Liver (tissue), 9 donors: ENCODE results near the gene PRCD. TPM values are rescaled to one million over a fixed set of nuclear protein-coding genes. Genes with fewer than 3 reads are reported as not detected.

Experiments
- DNase-seq: peaks from one replicate; pipeline ENCODE4 v3.0.0-alpha.2; 2017; ENCODE audit warnings: low spot score
- H3K27ac ChIP-seq, 2 donors: one replicate each; pipeline ENCODE4 v1.7.0; 2013; ENCODE audit warnings: inconsistent platforms in 2 of 2, low read length in 2 of 2, control low read depth in 1 of 2, low read depth in 1 of 2, mild to moderate bottlenecking in 1 of 2
- H3K27me3 ChIP-seq, 4 donors: one replicate each; pipeline versions ENCODE4 v1.6.1 to v1.7.0; 2013; ENCODE audit warnings: low read length in 3 of 4, inconsistent platforms in 1 of 4, mild to moderate bottlenecking in 1 of 4, moderate library complexity in 1 of 4; ENCODE audit not compliant: control insufficient read depth in 4 of 4, insufficient read depth in 4 of 4
- H3K36me3 ChIP-seq, 4 donors: one replicate each; pipeline versions ENCODE4 v1.6.1 to v1.7.0; 2013; ENCODE audit warnings: low read length in 3 of 4, mild to moderate bottlenecking in 3 of 4, low read depth in 1 of 4, moderate library complexity in 1 of 4; ENCODE audit not compliant: control insufficient read depth in 4 of 4, insufficient read depth in 3 of 4
- H3K4me1 ChIP-seq, 4 donors: one replicate each; pipeline versions ENCODE4 v1.6.1 to v1.7.0; 2013; ENCODE audit warnings: low read length in 3 of 4, mild to moderate bottlenecking in 3 of 4, moderate library complexity in 1 of 4; ENCODE audit not compliant: control insufficient read depth in 4 of 4, insufficient read depth in 4 of 4
- H3K4me3 ChIP-seq, 3 donors: one replicate each; pipeline versions ENCODE4 v1.6.1 to v1.7.0; 2013; ENCODE audit warnings: low read length in 3 of 3, control low read depth in 1 of 3, low read depth in 1 of 3, mild to moderate bottlenecking in 1 of 3
- H3K9ac ChIP-seq, 2 donors: one replicate each; pipeline ENCODE4 v1.7.0; 2013; ENCODE audit warnings: low read length in 2 of 2, mild to moderate bottlenecking in 2 of 2, moderate library complexity in 2 of 2, control low read depth in 1 of 2, low read depth in 1 of 2
- H3K9me3 ChIP-seq, 4 donors: one replicate each; pipeline versions ENCODE4 v1.6.1 to v1.7.0; 2013; ENCODE audit warnings: low read length in 3 of 4; ENCODE audit not compliant: control insufficient read depth in 4 of 4
- ATF3 ChIP-seq: IDR thresholded peaks from 2 replicates; pipeline ENCODE4 v1.6.1; 2016; ENCODE audit warnings: antibody characterized with exemption
- EGR1 ChIP-seq, 2 donors: IDR thresholded peaks; 2 replicates each; pipeline ENCODE4 v1.6.1; 2016 to 2018; ENCODE audit warnings: antibody characterized with exemption in 2 of 2, low read depth in 2 of 2
- FOXA1 ChIP-seq: IDR thresholded peaks from 2 replicates; pipeline ENCODE4 v1.6.1; 2016; ENCODE audit warnings: antibody characterized with exemption
- FOXA2 ChIP-seq: IDR thresholded peaks from 2 replicates; pipeline ENCODE4 v1.6.1; 2016; ENCODE audit warnings: antibody characterized with exemption
- GABPA ChIP-seq, 2 donors: IDR thresholded peaks in 1 of 2; conservative IDR thresholded peaks in 1 of 2; 2 replicates each; pipeline ENCODE4 v1.6.1; 2016; ENCODE audit warnings: antibody characterized with exemption in 2 of 2, mild to moderate bottlenecking in 1 of 2, moderate library complexity in 1 of 2
- HNF4A ChIP-seq, 2 donors: conservative IDR thresholded peaks; 2 replicates each; pipeline ENCODE4 v1.6.1; 2016; ENCODE audit warnings: antibody characterized with exemption in 2 of 2, mild to moderate bottlenecking in 2 of 2
- HNF4G ChIP-seq: IDR thresholded peaks from 2 replicates; pipeline ENCODE4 v1.6.1; 2016; ENCODE audit warnings: antibody characterized with exemption
- JUND ChIP-seq, 2 donors: IDR thresholded peaks; 2 replicates each; pipeline ENCODE4 v1.6.1; 2016; ENCODE audit warnings: antibody characterized with exemption in 2 of 2
- MAX ChIP-seq: IDR thresholded peaks from 2 replicates; pipeline ENCODE4 v1.6.1; 2016; ENCODE audit warnings: antibody characterized with exemption
- NR2F2 ChIP-seq: IDR thresholded peaks from 2 replicates; pipeline ENCODE4 v1.6.1; 2016; ENCODE audit warnings: antibody characterized with exemption
- RAD21 ChIP-seq, 2 donors: IDR thresholded peaks; 2 replicates each; pipeline ENCODE4 v1.6.1; 2016; ENCODE audit warnings: antibody characterized with exemption in 2 of 2, mild to moderate bottlenecking in 2 of 2
- REST ChIP-seq: IDR thresholded peaks from 2 replicates; pipeline ENCODE4 v1.6.1; 2016; ENCODE audit warnings: antibody characterized with exemption, mild to moderate bottlenecking
- RXRA ChIP-seq, 2 donors: IDR thresholded peaks; 2 replicates each; pipeline ENCODE4 v1.6.1; 2017 to 2018; ENCODE audit warnings: antibody characterized with exemption in 2 of 2, mild to moderate bottlenecking in 1 of 2
- TAF1 ChIP-seq: conservative IDR thresholded peaks from 2 replicates; pipeline ENCODE4 v1.6.1; 2016; ENCODE audit warnings: antibody characterized with exemption, mild to moderate bottlenecking
- YY1 ChIP-seq: IDR thresholded peaks from 2 replicates; pipeline ENCODE4 v1.6.1; 2016; ENCODE audit warnings: antibody characterized with exemption, mild to moderate bottlenecking
- WGBS: extraction: QIAGEN DNeasy Blood & Tissue Kit; methylation state at CpG from one replicate; pipeline ENCODE4 v1.1.7; 2013; 5-methylcytosine and 5-hydroxymethylcytosine counted together
- polyA plus RNA-seq, 2 donors: library from polyadenylated mRNA; stranded (reverse) in 1 of 2; unstranded in 1 of 2; fragments of 200-250 nt in 1 of 2; fragments of >200 nt in 1 of 2; fragmentation: Nextera tagmentation in 1 of 2; extraction: Ambion mirVana in 1 of 2; gene quantifications; one replicate each; pipeline versions ENCODE4 v1.2.1 to v1.2.3, GENCODE V29; 2013 to 2015
- total RNA-seq, 2 donors: library from RNA; depleted of rRNA; stranded (reverse); fragments of >200 nt; gene quantifications; one replicate each; pipeline ENCODE4 v1.2.3, GENCODE V29; 2014
- TF ChIP-seq, protein P1 (sequence below): fragments of 150-350 bp; IDR thresholded peaks from 2 replicates; pipeline ENCODE4 v1.5.1; 2017; ENCODE audit warnings: improper control_type of control experiment, low read depth, low read length; ENCODE audit not compliant: missing input control
- donor health status: healthy.
- donor health status: healthy.
- donor health status: healthy.
- donor health status: healthy.
- donor health status: healthy.

The PRCD gene
- total and polyA plus RNA-seq, 4 donors: 0.63 to 1.0 (median 0.75) TPM; not detected in 1

DNA sequence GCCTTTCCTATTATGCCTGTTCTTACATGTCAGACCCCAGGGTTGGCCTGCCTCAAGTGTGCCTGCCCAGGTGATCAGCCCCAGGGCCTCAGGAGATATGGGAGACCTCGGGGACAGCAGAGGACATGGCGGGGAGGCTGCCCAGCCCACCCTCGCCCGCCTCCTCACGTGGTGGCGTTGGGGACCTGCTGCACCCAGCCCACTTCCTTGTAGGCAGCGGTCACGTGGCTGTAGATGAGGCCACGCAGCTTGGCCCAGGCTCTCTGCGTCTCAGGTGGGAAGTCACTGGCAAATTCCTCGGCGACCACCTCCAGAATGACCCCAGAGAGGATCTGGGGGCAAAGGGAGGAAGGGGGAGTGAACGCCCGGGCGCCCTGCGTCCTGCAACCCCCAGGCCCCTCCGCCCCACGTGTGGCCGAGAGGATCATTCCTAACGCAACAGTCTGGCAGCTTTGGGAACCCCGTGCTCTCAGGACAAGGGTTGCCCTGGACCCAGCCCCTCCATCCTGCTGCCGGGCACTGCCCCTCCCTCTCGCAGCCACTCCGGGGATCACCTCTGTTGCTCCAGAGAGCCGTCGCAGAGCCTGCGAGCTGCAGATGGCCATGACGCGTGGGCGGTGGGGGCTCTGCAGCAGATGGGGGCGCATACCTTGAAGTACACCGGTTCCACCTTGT is 8.9 kb upstream of the PRCD start:
- Histone ChIP-seq H3K4me3 (no peak overlapping the region), H3K9ac (no peak overlapping the region), H3K9me3 (no peaks in the 10 kb centered on the region), H3K4me1 (peaks cover 0 to 37% (median 13%) of the 10 kb centered on the region in 4 donors), H3K27ac (peak overlapping the region; percentile 62 to 86), H3K27me3 (no peaks in the 10 kb centered on the region), H3K36me3 (no peaks in the 10 kb centered on the region)
- WGBS: 88% methylated on average over 32 of the region's 32 CpGs
- TF ChIP-seq HNF4A (conservative IDR thresholded peaks at IDR 0.05) (peak in 1 of 2 donors; percentile 28), ATF3 (no peak), REST (no peak)
- no peak for DNase-seq

- WGBS: 90% methylated on average over 18 of the region's 18 CpGs
- no peaks in the 10 kb centered on the region for H3K36me3 ChIP-seq
- no peaks in the 10 kb centered on the region for H3K27me3 ChIP-seq
- TF ChIP-seq YY1: no peak
- H3K9ac ChIP-seq: no peak overlapping the region
- no peak overlapping the region for H3K4me3 ChIP-seq
- no peaks in the 10 kb centered on the region for H3K9me3 ChIP-seq
- peaks cover 0 to 37% (median 13%) of the 10 kb centered on the region in 4 donors for H3K4me1 ChIP-seq
- H3K27ac ChIP-seq: peak overlapping the region in 1 of 2 donors; percentile 86
- DNase-seq: no peak
Observed at GRCh38 chr17:76531486-76532038, 8.3 kb upstream of the PRCD start.

DNA sequence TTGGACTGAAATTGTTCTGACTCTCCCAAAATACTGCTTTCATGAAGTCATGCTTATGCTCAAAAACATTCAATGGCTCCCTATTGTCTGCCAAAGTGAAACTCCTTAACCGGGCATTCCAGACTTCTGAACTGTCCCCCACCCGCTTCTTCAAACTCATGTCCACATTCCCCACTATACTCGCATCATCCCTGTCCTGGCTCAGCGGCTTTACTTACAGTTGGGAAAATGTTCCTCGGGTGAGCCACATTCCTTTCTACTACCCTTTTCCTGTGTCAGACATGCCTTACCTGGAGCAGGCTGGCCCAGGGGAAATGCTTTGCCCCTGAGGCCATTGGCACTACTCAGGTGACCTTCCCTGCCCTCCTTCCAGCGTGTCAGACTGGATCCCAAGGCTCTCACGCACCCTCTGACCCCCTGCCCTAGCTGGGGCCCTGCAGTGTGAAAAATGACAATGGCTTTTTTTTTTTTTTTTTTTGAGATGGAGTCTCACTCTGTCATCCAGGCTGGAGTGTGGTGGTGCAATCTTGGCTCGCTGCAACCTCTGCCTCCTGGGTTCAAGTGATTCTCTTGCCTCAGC is 7.7 kb upstream of the PRCD start:
- 84% methylated on average over 8 of the region's 8 CpGs for WGBS

More for the DNA sequence above, 7.7 kb upstream of the PRCD start:
- no peak overlapping the region for H3K4me3 ChIP-seq
- H3K36me3 ChIP-seq: no peaks in the 10 kb centered on the region
- H3K9ac ChIP-seq: no peak overlapping the region
- no peaks in the 10 kb centered on the region for H3K9me3 ChIP-seq
- peak overlapping the region; percentile 29 to 32 for H3K27ac ChIP-seq
- TF ChIP-seq JUND (IDR thresholded peaks at IDR 0.05) (no peak), ATF3 (no peak), REST (no peak), GABPA (IDR thresholded peaks at IDR 0.05 in 1 of 2, conservative IDR thresholded peaks at IDR 0.05 in 1 of 2) (no peak), HNF4A (conservative IDR thresholded peaks at IDR 0.05) (no peak), EGR1 (IDR thresholded peaks at IDR 0.05; ENCODE audit: low read depth in 2 of 2) (no peak), RXRA (IDR thresholded peaks at IDR 0.05) (no peak), RAD21 (IDR thresholded peaks at IDR 0.05) (no peak), MAX (no peak), HNF4G (no peak), FOXA2 (no peak), NR2F2 (no peak), TAF1 (no peak), YY1 (no peak), FOXA1 (no peak)
- TF ChIP-seq, protein P1, sequence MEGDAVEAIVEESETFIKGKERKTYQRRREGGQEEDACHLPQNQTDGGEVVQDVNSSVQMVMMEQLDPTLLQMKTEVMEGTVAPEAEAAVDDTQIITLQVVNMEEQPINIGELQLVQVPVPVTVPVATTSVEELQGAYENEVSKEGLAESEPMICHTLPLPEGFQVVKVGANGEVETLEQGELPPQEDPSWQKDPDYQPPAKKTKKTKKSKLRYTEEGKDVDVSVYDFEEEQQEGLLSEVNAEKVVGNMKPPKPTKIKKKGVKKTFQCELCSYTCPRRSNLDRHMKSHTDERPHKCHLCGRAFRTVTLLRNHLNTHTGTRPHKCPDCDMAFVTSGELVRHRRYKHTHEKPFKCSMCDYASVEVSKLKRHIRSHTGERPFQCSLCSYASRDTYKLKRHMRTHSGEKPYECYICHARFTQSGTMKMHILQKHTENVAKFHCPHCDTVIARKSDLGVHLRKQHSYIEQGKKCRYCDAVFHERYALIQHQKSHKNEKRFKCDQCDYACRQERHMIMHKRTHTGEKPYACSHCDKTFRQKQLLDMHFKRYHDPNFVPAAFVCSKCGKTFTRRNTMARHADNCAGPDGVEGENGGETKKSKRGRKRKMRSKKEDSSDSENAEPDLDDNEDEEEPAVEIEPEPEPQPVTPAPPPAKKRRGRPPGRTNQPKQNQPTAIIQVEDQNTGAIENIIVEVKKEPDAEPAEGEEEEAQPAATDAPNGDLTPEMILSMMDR: no peak
- H3K27me3 ChIP-seq: no peaks in the 10 kb centered on the region
- H3K4me1 ChIP-seq: peaks cover 1 to 40% (median 14%) of the 10 kb centered on the region in 4 donors
- DNase-seq: no peak
